Glutamatergic neuron (in vitro differentiated cells): Measurements from ENCODE around the gene PTAR1. TPM values are rescaled to one million over a fixed set of nuclear protein-coding genes. Genes with fewer than 3 reads are reported as not detected.

Source experiments
- DNase-seq: peaks from one replicate; pipeline ENCODE4 v3.0.0; 2022
- H3K27ac Mint-ChIP-seq: one replicate; pipeline ENCODE4 v1.8.0; 2020; ENCODE audit warnings: mild to moderate bottlenecking, mixed read lengths, inconsistent platforms; ENCODE audit not compliant: unreplicated experiment
- H3K27me3 Mint-ChIP-seq: one replicate; pipeline ENCODE4 v1.8.0; 2020; ENCODE audit warnings: mild to moderate bottlenecking, moderate library complexity, mixed read lengths, inconsistent platforms; ENCODE audit not compliant: unreplicated experiment
- H3K36me3 Mint-ChIP-seq: one replicate; pipeline ENCODE4 v1.8.0; 2020; ENCODE audit warnings: mild to moderate bottlenecking, mixed read lengths, inconsistent platforms; ENCODE audit not compliant: unreplicated experiment
- H3K4me1 Mint-ChIP-seq: one replicate; pipeline ENCODE4 v1.8.0; 2020; ENCODE audit warnings: mild to moderate bottlenecking, low read depth, mixed read lengths, inconsistent platforms; ENCODE audit not compliant: unreplicated experiment
- H3K4me3 Mint-ChIP-seq: one replicate; pipeline ENCODE4 v1.8.0; 2020; ENCODE audit warnings: mild to moderate bottlenecking, mixed read lengths, inconsistent platforms; ENCODE audit not compliant: unreplicated experiment
- H3K9me3 Mint-ChIP-seq: one replicate; pipeline ENCODE4 v1.8.0; 2020; ENCODE audit warnings: mild to moderate bottlenecking, moderate library complexity, mixed read lengths, inconsistent platforms; ENCODE audit not compliant: unreplicated experiment
- total RNA-seq: library from RNA; stranded (reverse); fragmentation: NEBNext Ultra II Directional; extraction: Animal tissue kit (Norgen Biotek cat#: 25700); gene quantifications from one replicate; pipeline ENCODE4 v1.2.1, GENCODE V29; 2021; ENCODE audit not compliant: unreplicated experiment
- TF ChIP-seq, protein P1 (sequence below): fragments of 200-600 bp; sonication (generic); IDR thresholded peaks from one replicate; pipeline ENCODE4 v1.5.0; 2021; ENCODE audit not compliant: partially characterized antibody, unreplicated experiment

The PTAR1 gene
- total RNA-seq, 1 donor from 2014 or later, result 49.9 TPM

DNA sequence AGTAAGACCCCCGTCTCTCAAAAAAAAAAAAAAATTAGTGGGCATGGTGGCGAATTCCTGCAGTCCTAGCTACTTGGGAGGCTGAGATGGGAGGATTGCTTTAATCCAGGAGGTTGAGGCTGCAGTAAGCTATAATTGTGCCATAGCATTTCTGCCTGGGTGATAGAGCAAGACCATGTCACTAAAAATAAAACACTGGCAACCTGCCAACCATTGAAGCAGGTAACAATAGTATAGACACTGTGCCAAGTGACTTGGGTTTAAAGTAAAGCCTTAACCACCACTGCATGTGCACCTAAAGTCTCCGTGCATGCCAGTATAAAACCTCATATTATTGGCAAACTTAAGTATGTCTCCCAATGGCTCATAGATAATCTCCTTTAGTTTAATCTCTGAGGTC lies 84.2 kb downstream of the PTAR1 start:
- no peak for DNase-seq
- Mint-ChIP-seq H3K9me3 (peaks cover 2% of the 10 kb centered on the region), H3K4me3 (no peak overlapping the region), H3K27me3 (no peaks in the 10 kb centered on the region), H3K36me3 (no peaks in the 10 kb centered on the region), H3K4me1 (peaks cover 10% of the 10 kb centered on the region), H3K27ac (no peak overlapping the region)
- TF ChIP-seq, protein P1, sequence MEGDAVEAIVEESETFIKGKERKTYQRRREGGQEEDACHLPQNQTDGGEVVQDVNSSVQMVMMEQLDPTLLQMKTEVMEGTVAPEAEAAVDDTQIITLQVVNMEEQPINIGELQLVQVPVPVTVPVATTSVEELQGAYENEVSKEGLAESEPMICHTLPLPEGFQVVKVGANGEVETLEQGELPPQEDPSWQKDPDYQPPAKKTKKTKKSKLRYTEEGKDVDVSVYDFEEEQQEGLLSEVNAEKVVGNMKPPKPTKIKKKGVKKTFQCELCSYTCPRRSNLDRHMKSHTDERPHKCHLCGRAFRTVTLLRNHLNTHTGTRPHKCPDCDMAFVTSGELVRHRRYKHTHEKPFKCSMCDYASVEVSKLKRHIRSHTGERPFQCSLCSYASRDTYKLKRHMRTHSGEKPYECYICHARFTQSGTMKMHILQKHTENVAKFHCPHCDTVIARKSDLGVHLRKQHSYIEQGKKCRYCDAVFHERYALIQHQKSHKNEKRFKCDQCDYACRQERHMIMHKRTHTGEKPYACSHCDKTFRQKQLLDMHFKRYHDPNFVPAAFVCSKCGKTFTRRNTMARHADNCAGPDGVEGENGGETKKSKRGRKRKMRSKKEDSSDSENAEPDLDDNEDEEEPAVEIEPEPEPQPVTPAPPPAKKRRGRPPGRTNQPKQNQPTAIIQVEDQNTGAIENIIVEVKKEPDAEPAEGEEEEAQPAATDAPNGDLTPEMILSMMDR, result no peak

- H3K4me3 Mint-ChIP-seq, result no peak overlapping the region
- no peaks in the 10 kb centered on the region for H3K27me3 Mint-ChIP-seq
- H3K4me1 Mint-ChIP-seq, result peaks cover 14% of the 10 kb centered on the region
- TF ChIP-seq, protein P1, result no peak
- peaks cover 5% of the 10 kb centered on the region for H3K9me3 Mint-ChIP-seq
- no peak overlapping the region for H3K27ac Mint-ChIP-seq
- no peaks in the 10 kb centered on the region for H3K36me3 Mint-ChIP-seq
- DNase-seq, result no peak
Observed at GRCh38 chr9:69674716-69675438, 84.9 kb downstream of the PTAR1 start.

GRCh38 chr9:69674112-69674685 lies 85.6 kb downstream of the PTAR1 start:
- no peaks in the 10 kb centered on the region for H3K36me3 Mint-ChIP-seq
- DNase-seq, result no peak

GRCh38 chr9:69673311-69673640 lies 86.5 kb downstream of the PTAR1 start:
- TF ChIP-seq, protein P1, result no peak
- peaks cover 14% of the 10 kb centered on the region for H3K4me1 Mint-ChIP-seq
- H3K36me3 Mint-ChIP-seq, result no peaks in the 10 kb centered on the region
- no peak for DNase-seq
- H3K27ac Mint-ChIP-seq, result peak overlapping the region; percentile 80
- H3K4me3 Mint-ChIP-seq, result peak overlapping the region; percentile 81
- no peaks in the 10 kb centered on the region for H3K27me3 Mint-ChIP-seq
- peaks cover 5% of the 10 kb centered on the region for H3K9me3 Mint-ChIP-seq

More at GRCh38 chr9:69674112-69674685, 85.6 kb downstream of the PTAR1 start:
- H3K27ac Mint-ChIP-seq, result no peak overlapping the region
- TF ChIP-seq, protein P1, result no peak
- peaks cover 14% of the 10 kb centered on the region for H3K4me1 Mint-ChIP-seq
- peak overlapping the region; percentile 26 for H3K4me3 Mint-ChIP-seq
- peaks cover 5% of the 10 kb centered on the region for H3K9me3 Mint-ChIP-seq
- no peaks in the 10 kb centered on the region for H3K27me3 Mint-ChIP-seq
